G401 (cell line): Measurements from ENCODE around the gene FOLR2. TPM values are rescaled to one million over a fixed set of nuclear protein-coding genes. Genes with fewer than 3 reads are reported as not detected.
A peak's percentile ranks its signal among the peaks of the same experiment; 100 is the strongest.
"Not testable (repeated sequence)": the region's sequence is repeated elsewhere in the genome, so short reads cannot be mapped to it uniquely, and the experiment has no call there.

Experiments used
- DNase-seq: peaks from one replicate; pipeline ENCODE4 v3.0.0-alpha.2; 2015; ENCODE audit warnings: low spot score
- in situ Hi-C: cut with HindIII; loops from 2 replicates; pipeline ENCODE4 v1.10.0; 2016; ENCODE audit warnings: low sequenced_read_pairs, mixed read lengths
- total RNA-seq: library from RNA; depleted of rRNA; stranded (reverse); fragments of >200 nt; shearing (Covaris generic); gene quantifications from 2 replicates; pipeline ENCODE4 v1.2.3, GENCODE V29; 2014; rRNA removed

FOLR2 gene
- total RNA-seq = not detected in 2 replicates

DNA sequence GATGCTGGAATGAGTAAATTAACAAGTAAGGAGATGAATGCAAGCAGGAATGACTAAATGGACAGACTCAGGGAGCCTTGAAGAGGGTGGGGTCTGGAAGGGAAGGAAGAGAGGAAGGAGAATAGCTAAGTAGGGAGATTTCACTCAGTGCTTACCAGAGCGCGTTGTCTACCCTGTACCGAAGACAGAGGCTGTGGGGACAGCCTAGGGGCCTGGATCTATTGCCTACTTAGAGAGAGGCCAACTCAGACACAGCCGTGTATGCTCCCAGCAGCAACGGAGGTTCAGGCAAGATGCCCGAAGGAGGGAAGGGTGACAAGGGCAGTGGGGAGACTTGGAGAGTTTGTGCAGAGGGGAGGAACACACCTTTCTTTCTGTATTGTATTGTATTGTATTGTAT is at the start of gene FOLR2:
Gene FOLR2 (plus strand): TSS at position 157 of the 400 bp plus-strand sequence. CDS start 1,791 bp downstream, outside the sequence.
- in situ Hi-C loops = no loop called here
- DNase-seq = no peak

DNA sequence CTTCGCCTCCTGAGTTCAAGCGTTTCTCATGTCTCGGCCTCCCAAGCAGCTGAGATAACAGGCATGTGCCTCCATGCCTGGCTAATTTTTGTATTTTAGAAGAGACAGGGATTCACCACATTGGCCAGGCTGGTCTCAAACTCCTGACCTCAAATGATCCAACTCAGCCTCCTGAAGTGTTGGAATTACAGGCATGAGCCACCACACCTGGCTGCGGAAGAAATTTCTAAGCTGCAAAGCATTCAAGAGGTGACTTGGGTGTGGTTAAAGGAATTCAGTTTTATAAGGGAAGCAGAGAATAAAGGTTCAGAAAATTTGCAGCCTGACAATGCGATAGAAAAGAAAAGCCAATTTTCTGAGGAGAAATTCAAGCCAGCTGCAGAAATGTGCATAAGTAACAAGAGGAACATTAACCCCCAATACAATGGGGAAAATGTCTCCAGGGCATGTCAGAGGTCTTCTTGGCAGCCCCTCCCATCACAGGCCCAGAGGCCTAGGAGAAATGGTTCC is 47.5 kb upstream of the FOLR2 start:
- DNase-seq, in situ Hi-C loops: not testable (repeated sequence)

DNA sequence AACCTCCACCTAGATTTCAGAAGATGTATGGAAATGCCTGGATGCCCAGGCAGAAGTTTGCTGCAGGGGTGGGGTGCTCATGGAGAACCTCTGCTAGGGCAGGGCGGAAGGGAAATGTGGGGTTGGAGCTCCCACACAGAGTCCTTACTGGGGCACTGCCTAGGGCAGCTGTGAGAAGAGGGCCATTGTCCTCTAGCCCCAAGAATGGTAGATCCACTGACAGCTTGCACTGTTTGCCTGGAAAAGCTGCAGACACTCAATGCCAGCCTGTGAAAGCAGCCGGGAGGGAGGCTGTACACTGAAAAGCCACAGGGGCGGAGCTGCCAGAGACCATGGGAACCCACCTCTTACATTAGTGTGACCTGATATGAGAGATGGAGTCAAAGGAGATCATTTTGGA is 46.8 kb upstream of the FOLR2 start:
- DNase-seq, in situ Hi-C loops: not testable (repeated sequence)

DNA sequence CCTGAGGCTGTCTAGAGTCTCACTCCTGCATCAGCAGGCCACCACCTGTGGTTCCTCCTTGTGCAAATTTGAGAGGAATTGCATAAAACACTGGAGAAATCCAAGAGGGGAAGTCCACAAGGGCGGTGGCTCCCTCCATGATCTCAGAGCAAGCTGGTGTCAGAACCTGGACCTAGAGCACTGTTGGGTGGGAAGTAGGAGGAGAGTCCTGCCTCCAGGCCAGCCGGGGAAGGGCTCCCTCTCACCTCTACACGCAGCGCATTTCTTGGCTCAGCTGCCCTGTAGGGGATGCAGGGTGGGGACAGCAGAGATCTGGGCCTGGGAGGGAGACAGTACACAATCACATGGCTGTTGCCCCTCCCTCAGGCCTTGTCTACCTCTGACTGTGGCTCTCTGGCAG is 44.6 kb upstream of the FOLR2 start:
- DNase-seq, in situ Hi-C loops: not testable (repeated sequence)

DNA sequence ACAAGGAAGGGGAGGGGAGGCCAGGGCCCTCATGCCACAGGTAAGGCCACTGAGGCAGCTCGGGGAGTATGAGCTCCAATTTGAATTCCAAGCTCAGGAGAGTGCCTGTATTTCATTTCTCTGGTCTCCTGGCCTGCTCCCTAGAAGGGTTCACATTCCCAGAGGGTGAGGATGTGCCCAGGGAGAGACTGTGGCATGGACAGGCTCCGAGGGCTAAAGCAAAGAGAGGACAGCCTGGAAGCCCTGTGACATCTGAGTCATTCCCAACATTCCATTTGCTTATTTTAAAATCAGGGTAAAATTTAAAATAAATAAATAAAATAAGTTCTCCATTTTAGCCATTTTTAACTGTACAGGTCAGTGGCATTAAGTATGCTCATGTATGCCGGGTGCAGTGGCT is 43.3 kb upstream of the FOLR2 start:
- in situ Hi-C loops = no loop called here
- DNase-seq = no peak

DNA sequence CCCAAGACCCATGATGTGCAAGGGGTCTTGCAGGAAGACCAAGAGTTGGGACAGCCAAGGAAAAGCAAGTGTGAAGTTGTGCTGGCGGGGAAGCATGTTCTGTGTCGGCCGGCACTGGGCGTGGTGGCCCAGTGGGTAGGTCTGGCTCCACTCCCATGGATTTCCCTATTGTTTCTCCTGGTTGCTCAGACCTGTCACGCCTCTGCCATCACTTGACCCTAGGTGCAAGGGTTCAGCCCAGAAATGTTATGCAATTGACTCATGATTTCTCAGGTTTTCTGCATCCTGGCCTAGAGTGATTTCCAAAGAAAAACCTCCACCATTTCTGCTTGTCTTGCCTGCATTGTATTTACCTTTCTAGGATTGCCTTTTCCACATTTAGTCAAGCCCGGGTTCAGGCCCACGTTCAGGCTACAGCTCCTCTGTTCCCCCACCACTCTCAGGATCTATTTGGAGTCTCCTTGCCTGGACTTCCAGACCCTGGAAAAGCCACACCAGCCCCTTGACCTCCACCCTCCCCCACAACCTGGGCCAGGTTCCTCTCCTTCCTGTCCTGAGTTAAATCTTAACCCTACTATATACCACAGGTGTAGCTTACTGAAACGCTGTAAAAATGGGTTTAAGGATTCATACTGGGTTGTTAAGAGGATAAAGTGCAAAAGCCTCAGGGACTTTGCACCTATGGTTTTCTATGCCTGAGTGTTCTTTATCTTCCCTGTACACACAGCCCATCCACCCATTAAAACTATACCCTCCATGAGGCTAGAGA is 42.1 kb upstream of the FOLR2 start:
- in situ Hi-C loops = no loop called here
- no peak for DNase-seq

DNA sequence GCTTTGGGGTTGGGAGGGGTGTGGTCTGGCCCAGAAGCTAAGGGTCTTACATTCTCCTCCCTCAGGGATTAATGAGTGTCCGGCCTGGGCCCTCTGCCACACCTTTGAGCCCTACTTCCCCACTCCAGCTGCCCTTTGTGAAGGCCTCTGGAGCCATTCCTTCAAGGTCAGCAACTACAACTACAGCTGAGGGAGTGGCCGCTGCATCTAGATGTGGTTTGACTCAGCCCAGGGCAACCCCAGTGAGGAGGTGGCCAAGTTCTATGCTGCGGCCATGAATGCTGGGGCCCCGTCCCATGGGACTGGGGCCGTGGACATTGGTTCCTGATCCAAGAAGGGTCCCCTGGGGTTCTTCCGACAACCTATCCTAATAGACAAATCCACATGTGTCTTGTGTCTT is 38.9 kb upstream of the FOLR2 start:
- in situ Hi-C loops = no loop called here
- DNase-seq = no peak

DNA sequence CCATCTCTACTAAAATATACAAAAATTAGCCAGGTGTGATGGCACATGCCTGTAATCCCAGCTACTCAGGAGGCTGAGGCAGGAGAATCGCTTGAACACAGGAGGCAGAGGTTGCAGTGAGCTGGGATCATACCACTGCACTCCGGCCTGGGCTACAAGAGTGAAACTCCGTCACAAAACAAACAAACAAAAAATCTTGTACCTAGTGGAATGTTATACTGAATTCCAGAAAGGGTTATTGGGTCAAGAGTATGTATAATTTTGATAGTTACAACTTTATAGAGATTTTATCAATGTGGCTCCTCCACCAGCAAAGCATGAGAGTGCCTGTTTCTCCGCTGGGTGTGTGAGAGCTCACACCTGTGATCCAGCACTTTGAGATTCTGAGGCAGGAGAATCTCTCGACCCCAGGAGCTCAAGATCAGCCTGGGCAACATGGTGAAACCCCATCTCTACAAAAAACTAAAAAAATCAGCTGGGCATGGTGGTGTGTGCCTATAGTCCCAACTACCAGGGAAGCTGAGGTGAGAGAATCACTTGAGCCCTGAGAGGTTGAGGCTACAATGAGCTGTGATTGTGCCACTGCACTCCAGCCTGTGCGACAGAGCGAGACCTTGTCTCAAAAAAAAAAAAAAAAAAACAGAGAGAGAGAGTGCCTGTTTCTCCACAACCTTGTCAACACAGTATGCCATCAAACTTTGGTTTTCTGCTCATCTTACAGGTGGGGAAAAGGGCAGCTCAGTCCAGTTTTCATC is 37.4 kb upstream of the FOLR2 start:
- DNase-seq = no peak
- in situ Hi-C loops = no loop called here

DNA sequence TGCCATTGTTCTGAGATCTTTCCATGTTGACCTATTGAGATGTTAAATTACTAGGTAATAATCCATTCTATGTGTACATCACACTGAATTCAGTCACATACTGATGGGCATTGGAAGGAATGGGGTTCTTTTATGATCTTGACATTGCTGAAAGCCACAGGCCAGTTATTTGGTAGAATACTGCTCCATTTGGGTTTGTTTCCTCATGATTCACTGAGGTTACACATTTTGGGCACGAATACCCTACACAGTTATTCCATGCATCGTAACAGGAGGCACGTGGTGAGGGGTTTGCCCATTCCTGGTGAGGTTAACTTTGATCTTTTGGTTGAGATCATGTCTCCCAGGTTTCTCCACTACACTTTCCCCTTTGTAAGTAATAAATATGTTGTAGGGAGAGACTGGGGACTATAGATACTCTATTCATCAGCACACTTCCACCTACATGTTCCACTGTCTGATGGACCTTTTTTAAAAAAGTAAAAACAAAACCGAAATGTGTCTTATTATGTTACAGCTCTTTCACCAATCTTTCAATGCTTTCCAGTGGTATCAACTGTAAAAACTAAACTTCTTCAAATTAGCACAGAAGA is 36.7 kb upstream of the FOLR2 start:
- DNase-seq = no peak
- in situ Hi-C loops = no loop called here

DNA sequence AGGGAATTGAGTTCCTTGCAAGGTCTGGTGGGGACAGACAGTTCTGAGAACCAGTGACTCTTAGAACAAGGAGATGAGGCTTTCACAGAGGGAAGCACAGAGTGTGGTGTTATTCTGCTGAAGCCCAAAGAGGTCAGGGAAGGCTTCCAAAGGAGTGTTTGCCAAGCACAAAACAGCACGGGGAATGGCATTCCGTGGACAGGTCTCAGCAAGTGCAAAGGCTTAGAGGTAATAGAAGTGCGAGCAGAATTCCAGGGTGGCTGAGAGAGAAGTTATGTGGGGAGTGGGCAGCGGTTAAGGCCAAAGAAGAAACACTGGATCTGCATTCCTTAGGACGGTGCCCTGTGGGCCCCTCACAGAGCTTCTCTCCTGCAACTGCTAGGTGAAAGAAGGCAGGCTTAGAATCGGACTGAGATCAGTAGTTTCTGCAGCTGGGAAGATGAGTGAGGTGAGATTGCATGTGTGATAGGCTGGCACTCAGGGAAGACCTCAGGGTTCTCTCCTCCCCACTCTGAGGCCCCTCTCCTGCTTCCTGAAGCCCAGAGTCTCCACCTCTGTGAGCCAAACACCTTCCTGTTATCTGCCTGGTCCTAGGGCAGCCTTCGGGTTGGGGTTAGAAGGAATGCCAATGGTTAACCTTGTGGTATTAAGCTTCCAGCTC is 35.6 kb upstream of the FOLR2 start:
- in situ Hi-C loops, DNase-seq: not testable (repeated sequence)

DNA sequence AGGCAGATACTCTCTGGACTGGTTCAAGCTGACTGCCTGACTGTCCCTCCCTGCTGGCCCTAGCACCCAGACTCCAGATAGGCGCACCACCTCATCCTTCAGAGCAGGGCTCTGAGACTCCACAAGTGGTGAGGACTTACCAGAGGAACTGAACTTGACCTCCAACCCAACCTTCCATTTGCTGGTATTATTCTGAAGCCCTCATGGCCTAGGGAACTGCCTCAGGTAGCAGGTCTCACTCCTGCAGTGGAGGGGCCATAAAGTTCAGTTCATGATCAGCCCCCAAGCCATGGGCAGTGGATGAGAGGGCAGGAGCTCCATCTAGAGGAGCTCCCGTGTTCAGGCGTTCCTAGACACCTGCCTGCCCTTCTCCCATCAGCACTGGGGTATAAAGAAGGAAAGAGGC is 35.0 kb upstream of the FOLR2 start:
- DNase-seq, in situ Hi-C loops: not testable (repeated sequence)

DNA sequence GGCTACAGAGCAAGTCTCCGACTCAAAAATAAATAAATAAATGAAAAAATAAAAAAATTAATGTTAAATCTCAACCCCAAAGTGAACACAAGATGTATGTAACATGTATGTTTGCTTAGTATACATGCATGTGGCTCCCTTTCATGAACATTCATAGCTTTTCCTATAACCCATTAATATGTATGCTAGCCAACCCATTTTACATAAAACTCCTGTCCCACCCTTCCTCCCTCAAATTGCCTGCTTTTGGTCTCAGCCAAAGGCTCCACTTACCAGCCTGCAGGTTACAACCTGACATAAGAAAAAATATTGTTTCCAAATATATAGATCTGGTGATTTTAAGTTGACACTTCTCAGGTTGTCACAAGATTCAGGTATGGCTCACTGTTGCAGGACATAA is 28.3 kb upstream of the FOLR2 start:
- no peak for DNase-seq
- in situ Hi-C loops = no loop called here

DNA sequence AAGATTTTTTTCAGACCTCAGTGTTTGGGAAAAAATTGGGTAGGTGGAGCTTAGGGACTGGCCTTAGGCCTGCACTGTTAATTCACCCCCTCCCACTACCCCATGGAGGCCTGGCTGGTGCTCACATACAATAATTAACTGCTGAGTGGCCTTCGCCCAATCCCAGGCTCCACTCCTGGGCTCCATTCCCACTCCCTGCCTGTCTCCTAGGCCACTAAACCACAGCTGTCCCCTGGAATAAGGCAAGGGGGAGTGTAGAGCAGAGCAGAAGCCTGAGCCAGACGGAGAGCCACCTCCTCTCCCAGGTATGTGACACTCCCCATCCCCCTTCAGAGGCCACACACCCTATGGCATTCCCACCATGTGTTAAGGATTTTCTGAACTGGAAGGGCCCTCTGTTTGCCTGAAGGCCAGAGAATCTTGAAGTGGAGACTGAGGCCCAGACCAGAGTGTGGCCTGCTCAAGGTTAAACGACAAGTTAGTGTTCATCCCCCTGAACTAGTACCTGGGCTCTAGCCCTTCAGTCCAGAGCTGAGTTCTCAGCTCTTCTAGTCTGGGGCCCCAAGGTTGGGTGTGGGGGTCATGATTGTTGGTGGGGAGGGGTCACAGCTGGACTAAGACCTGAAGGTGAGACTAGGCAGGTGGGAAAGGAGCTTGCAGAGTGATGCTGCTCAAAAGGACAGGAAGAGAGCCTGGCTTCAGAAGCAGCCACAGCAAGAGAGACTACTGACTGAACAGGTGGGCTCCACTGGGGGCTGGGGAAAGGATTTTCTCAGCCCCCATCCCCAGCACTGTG is 26.9 kb upstream of the FOLR2 start:
- in situ Hi-C loops = no loop called here
- DNase-seq = peak; percentile 11

DNA sequence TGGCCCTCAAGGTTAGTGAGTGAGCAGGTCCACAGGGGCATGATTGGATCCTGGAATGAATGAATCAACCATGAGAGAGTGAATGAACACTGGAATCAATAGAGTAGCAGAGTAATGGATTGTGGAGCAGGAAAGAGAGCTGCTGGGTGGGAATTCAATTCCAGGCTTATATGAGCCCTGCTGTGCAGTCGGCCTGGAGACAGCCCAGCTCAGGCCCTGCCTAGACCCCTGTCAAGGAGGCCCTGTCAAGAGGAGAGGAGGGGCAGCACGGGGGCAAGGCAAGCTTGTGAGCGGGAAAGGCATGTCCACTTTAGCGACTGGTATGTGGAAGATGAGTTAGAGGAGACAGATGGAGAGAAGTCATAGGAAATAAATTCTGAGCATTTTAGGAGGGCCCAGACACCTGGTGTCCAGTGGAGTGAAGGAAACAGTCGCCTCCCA is 25.9 kb upstream of the FOLR2 start:
- no peak for DNase-seq
- in situ Hi-C loops = no loop called here

DNA sequence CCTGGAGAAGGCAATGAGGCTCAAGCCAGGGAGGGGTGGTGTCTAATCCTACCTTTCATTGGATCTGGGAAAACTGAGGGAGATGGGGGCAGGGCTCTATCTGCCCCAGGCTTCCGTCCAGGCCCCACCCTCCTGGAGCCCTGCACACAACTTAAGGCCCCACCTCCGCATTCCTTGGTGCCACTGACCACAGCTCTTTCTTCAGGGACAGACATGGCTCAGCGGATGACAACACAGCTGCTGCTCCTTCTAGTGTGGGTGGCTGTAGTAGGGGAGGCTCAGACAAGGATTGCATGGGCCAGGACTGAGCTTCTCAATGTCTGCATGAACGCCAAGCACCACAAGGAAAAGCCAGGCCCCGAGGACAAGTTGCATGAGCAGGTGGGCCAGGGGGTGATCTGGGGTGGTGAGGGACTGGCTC is 24.6 kb upstream of the FOLR2 start, which contains the start of gene FOLR1:
Gene FOLR1 (plus strand): TSS at position 180 of the 421 bp plus-strand sequence. CDS start 34 bp downstream, at position 214.
- in situ Hi-C loops = no loop called here
- DNase-seq = no peak

DNA sequence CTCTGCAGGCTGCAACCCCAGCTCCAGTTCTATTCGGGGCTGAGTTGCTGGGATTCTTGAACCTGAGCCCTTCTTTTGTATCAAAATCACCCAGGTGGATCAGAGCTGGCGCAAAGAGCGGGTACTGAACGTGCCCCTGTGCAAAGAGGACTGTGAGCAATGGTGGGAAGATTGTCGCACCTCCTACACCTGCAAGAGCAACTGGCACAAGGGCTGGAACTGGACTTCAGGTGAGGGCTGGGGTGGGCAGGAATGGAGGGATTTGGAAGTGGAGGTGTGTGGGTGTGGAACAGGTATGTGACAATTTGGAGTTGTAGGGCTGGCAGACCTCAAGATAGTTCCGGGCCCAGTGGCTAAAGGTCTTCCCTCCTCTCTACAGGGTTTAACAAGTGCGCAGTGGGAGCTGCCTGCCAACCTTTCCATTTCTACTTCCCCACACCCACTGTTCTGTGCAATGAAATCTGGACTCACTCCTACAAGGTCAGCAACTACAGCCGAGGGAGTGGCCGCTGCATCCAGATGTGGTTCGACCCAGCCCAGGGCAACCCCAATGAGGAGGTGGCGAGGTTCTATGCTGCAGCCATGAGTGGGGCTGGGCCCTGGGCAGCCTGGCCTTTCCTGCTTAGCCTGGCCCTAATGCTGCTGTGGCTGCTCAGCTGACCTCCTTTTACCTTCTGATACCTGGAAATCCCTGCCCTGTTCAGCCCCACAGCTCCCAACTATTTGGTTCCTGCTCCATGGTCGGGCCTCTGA is 20.9 kb upstream of the FOLR2 start:
- in situ Hi-C loops = no loop called here
- no peak for DNase-seq

DNA sequence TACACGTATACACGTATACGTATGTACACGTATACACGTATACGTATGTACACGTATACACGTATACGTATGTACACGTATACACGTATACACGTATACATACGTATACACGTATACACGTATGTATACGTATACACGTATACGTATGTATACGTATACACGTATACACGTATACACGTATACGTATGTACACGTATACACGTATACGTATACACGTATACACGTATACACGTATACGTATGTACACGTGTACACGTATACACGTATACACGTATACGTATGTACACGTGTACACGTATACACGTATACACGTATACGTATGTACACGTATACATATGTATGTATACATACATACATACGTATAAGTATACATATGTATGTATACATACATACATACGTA is 15.1 kb upstream of the FOLR2 start:
- DNase-seq, in situ Hi-C loops: not testable (repeated sequence)

DNA sequence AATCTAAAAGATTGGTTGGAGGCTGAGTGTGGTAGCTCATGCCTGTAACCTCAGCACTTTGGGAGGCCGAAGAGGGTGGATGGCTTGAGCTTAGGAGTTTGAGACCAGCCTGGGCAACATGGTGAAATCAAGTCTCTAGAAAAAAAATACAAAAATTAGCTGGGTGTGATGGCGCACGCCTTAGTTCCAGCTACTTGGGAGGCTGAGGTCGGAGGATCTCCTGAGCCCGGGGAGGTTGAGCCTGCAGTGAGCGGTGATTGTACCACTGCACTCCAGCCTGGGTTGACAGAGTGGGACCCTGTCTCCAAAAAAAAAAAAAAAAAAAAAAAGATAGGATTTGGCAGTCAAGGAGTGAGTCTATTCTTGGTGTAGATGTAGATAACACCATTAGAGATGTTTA is 14.0 kb upstream of the FOLR2 start:
- in situ Hi-C loops = no loop called here
- no peak for DNase-seq
